ENCODE data around the gene SHB. TPM values are rescaled to one million over a fixed set of nuclear protein-coding genes. Genes with fewer than 3 reads are reported as not detected.

The SHB gene
- total RNA-seq, 1 experiment from 2014 or later: 29.6 TPM

DNA sequence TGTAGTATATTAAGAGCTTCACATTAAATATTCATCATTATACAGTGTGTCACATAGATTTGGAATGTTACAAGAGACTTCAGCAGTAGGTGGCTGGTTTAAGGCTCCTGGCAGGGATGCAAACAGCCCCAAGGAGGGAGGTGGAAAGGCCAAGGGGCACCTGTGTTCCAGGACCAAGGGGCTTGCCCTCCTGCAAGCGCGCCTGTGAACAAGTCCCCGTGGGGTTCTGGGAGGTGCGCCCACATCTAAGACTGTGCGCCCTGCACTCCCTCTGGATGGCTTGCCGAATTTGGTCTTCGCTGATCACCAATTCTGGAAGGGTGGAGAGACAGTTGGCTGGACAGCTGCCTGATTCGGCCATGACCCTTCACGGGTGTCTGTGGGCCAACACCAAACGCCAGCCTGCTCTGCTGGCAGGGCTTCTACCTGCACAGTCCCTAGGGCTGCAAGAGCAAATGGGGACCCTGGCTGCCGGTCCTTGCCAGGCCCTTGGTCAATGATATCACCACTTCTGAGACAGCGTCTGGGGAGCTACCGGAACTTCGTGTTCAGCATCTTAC is 153.0 kb downstream of the SHB start:
- TF ChIP-seq, protein P1, sequence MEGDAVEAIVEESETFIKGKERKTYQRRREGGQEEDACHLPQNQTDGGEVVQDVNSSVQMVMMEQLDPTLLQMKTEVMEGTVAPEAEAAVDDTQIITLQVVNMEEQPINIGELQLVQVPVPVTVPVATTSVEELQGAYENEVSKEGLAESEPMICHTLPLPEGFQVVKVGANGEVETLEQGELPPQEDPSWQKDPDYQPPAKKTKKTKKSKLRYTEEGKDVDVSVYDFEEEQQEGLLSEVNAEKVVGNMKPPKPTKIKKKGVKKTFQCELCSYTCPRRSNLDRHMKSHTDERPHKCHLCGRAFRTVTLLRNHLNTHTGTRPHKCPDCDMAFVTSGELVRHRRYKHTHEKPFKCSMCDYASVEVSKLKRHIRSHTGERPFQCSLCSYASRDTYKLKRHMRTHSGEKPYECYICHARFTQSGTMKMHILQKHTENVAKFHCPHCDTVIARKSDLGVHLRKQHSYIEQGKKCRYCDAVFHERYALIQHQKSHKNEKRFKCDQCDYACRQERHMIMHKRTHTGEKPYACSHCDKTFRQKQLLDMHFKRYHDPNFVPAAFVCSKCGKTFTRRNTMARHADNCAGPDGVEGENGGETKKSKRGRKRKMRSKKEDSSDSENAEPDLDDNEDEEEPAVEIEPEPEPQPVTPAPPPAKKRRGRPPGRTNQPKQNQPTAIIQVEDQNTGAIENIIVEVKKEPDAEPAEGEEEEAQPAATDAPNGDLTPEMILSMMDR (IDR thresholded peaks at IDR 0.05; ENCODE audit: unreplicated experiment): no peak
- DNase-seq (ENCODE audit: unreplicated experiment): no peak
- ChIA-PET CTCF (interaction anchor here (0.6 to 4.9 kb wide), 10 partner anchors 54 to 448 kb away, joined by 3 to 89 read pairs (median 4); partner anchors contain the start of gene SHB), POLR2A (no interaction called here)
- no TSS peak for BruUV-seq (replicated peaks)
- Mint-ChIP-seq H3K9me3 (ENCODE audit: unreplicated experiment) (no peaks in the 10 kb centered on the region), H3K4me3 (ENCODE audit: unreplicated experiment) (no peak overlapping the region), H3K4me1 (ENCODE audit: insufficient read depth, unreplicated experiment) (peaks cover 8% of the 10 kb centered on the region), H3K27me3 (ENCODE audit: insufficient read depth, unreplicated experiment) (no peaks in the 10 kb centered on the region), H3K36me3 (ENCODE audit: insufficient read depth, unreplicated experiment) (peaks cover 17% of the 10 kb centered on the region), H3K27ac (ENCODE audit: low read depth, unreplicated experiment) (peak overlapping the region; percentile 8)
- intact Hi-C loops (cut with micrococcal nuclease): no loop called here

DNA sequence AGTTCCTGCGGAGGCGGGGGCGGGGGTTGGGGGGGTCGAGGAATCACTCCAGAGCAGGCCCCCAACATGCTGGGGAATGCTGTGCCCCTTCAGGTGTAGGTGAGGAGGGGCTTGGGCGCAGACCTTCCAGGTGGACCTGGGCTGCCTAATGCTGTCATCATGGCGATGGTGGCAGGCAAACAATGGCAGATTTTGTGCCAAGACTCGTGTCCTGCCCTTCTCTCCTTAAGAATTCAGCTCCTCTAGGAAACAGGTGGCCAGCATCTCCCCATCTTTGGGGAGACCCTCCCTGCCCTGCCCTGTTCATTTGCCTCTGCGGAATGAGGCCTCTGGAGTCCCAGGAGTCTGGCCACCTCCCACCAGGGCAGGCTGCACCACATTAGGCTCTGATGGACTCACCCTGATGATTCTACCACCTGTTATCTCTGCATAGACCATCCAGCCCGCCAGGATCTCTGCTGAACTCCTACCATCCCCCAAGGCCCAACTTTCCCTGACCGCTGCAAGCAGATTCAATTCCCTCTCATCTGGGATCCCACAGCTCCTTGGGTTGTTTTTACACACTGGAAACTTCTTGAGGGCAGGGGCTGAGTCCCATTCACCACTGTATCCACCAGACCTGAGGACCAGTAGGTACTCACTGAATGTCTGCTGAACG is 154.2 kb downstream of the SHB start:
- Mint-ChIP-seq H3K9me3 (ENCODE audit: unreplicated experiment) (no peaks in the 10 kb centered on the region), H3K4me3 (ENCODE audit: unreplicated experiment) (no peak overlapping the region), H3K27me3 (ENCODE audit: insufficient read depth, unreplicated experiment) (no peaks in the 10 kb centered on the region), H3K36me3 (ENCODE audit: insufficient read depth, unreplicated experiment) (peaks cover 19% of the 10 kb centered on the region), H3K27ac (ENCODE audit: low read depth, unreplicated experiment) (no peak overlapping the region), H3K4me1 (ENCODE audit: insufficient read depth, unreplicated experiment) (peaks cover 7% of the 10 kb centered on the region)
- intact Hi-C loops (cut with micrococcal nuclease): no loop called here
- ChIA-PET CTCF (interaction anchor here (0.6 to 4.9 kb wide), 24 partner anchors 10 to 522 kb away, joined by 3 to 89 read pairs (median 4); partner anchors contain the start of gene SHB), POLR2A (interaction anchor here (1.0 to 1.4 kb wide), 2 partner anchors 85 to 166 kb away, joined by 3 read pairs; no protein-coding TSS in a partner anchor)
- DNase-seq (ENCODE audit: unreplicated experiment): no peak
- no TSS peak for BruUV-seq (replicated peaks)
- TF ChIP-seq, protein P1 (IDR thresholded peaks at IDR 0.05; ENCODE audit: unreplicated experiment): no peak

DNA sequence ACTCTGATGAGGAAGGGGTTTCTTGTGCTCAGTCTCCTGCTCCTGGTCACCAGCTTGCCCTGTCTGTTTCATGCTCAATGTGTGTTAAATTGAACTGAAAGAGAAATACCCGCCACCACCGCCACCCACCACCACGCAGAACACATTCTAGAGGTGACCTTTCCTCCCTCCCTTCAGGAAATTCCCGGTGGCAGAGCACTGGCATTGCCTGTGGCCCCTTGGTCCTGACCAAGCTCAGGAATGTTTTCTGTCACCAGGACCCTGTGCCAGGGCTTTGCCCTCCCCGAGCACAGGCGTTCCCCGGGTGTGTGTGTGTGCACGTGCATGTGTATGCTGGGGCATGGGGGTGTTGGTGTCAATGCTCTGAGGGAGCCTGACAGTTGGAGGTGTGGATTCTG is 154.9 kb downstream of the SHB start:
- Mint-ChIP-seq H3K9me3 (ENCODE audit: unreplicated experiment) (no peaks in the 10 kb centered on the region), H3K27ac (ENCODE audit: low read depth, unreplicated experiment) (no peak overlapping the region), H3K4me1 (ENCODE audit: insufficient read depth, unreplicated experiment) (peaks cover 8% of the 10 kb centered on the region), H3K4me3 (ENCODE audit: unreplicated experiment) (no peak overlapping the region), H3K36me3 (ENCODE audit: insufficient read depth, unreplicated experiment) (peaks cover 22% of the 10 kb centered on the region), H3K27me3 (ENCODE audit: insufficient read depth, unreplicated experiment) (no peaks in the 10 kb centered on the region)
- CTCF ChIA-PET: interaction anchor here (0.6 to 4.9 kb wide), 43 partner anchors 7 to 523 kb away, joined by 3 to 89 read pairs (median 4); partner anchors contain the start of genes ALDH1B1 and SHB
- POLR2A ChIA-PET: interaction anchor here (0.7 to 1.5 kb wide), 5 partner anchors 86 to 405 kb away, joined by 3 to 5 read pairs (median 3); no protein-coding TSS in a partner anchor
- no TSS peak for BruUV-seq (replicated peaks)
- TF ChIP-seq, protein P1 (IDR thresholded peaks at IDR 0.05; ENCODE audit: unreplicated experiment): no peak
- DNase-seq (ENCODE audit: unreplicated experiment): no peak
- intact Hi-C loops (cut with micrococcal nuclease): no loop called here

DNA sequence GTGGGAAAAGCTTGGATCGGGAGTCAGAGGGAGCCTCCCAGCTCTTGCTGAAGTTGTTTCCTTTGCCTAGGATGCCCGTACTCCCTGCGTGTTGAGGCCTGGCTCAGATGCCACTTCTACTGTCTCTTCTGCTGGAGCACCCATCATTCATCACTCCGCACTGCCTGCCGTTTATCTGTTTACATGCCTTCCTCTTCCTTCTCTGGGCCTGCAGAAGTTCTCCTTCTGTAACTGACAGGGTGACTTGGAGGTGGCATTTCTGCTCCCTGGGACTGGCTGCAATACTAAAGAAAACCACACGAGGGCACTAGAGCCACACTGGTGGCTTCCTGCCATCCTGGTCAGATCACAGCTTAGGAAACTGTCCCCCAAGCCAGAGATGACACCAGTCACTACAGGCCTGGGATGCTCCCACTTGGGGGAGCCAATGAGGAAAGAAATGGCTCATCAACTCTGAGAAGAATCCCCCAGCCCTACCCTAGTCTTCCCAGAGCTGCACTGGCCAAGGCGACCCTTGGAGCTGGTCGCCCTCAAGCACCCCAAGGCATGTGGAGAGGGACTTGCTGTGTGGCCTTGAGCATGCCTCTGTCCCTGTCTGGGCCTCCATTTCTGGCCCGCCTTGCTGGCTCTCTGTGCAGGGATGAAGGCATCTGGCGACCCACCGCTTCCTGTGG is 155.4 kb downstream of the SHB start:
- H3K27me3 Mint-ChIP-seq (ENCODE audit: insufficient read depth, unreplicated experiment): no peaks in the 10 kb centered on the region
- peaks cover 22% of the 10 kb centered on the region for H3K36me3 Mint-ChIP-seq (ENCODE audit: insufficient read depth, unreplicated experiment)
- no peak overlapping the region for H3K4me3 Mint-ChIP-seq (ENCODE audit: unreplicated experiment)
- TF ChIP-seq, protein P1 (IDR thresholded peaks at IDR 0.05; ENCODE audit: unreplicated experiment): peak; percentile 97
- H3K9me3 Mint-ChIP-seq (ENCODE audit: unreplicated experiment): no peaks in the 10 kb centered on the region
- DNase-seq (ENCODE audit: unreplicated experiment): peak; percentile 77
- no TSS peak for BruUV-seq (replicated peaks)
- peaks cover 14% of the 10 kb centered on the region for H3K4me1 Mint-ChIP-seq (ENCODE audit: insufficient read depth, unreplicated experiment)
- ChIA-PET CTCF (interaction anchor here (0.6 to 4.9 kb wide), 55 partner anchors 8 to 523 kb away, joined by 3 to 89 read pairs (median 4); partner anchors contain the start of genes ALDH1B1 and SHB), POLR2A (interaction anchor here (0.6 to 1.5 kb wide), 10 partner anchors 86 to 497 kb away, joined by 3 to 5 read pairs (median 3); no protein-coding TSS in a partner anchor)
- no peak overlapping the region for H3K27ac Mint-ChIP-seq (ENCODE audit: low read depth, unreplicated experiment)
- intact Hi-C loops (cut with micrococcal nuclease): loop anchor here (1.0 to 2.0 kb wide), 6 partner anchors 153 to 519 kb away; no protein-coding TSS in a partner anchor
